ENCODE data around the gene C3orf18. TPM values are rescaled to one million over a fixed set of nuclear protein-coding genes. Genes with fewer than 3 reads are reported as not detected.

Gene C3orf18
- total and polyA plus RNA-seq, 9 of the 15 experiments (the other 6 are each of a cell fraction or from before 2014, with no cell fraction given): 0.01 to 2.3 (median 0.94) TPM

DNA sequence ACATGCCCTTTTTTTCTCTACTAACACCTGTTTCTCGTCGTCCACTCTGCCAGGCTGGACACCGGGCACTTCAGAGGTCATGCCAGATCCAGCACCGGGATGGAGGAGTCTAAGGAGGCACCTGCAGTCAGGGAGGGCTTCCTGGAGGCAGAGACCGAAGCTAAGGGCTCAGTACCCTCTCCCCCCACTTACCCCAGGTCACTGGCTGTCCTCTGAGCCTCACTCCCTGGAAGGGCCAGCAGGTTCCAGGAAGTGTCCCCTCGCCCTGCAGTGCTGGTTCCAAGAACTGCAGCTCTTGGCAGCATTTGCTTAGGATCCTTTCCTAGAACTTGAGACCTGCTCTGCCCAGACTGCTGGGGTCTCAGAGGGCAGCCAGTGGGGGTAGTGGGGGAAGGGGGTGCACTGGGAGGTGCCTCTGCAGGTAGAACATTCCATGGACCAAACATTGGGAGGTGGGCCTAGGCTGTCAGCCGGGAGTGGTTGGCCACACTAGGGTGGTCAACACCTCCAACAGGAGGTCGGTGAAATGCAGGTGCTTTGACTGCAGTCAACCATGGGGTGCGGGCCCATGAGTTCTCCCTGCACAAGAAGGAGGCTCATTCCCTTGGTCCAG lies 32.7 kb upstream of the C3orf18 start (continued):
- TF ChIP-seq MECOM (CRISPR knock-in tag; IDR thresholded peaks at IDR 0.05): 0 out of 2 replicates have a peak, but pooled peaks have one; percentile 22
- TF ChIP-seq ARNT (IDR thresholded peaks at IDR 0.05): peak in 1 of 2 experiments; percentile 66; a peak in 1 of 4 replicates
- 0 out of 2 replicates have a peak, but pooled peaks have one; percentile 30 for TF ChIP-seq RUNX1 (IDR thresholded peaks at IDR 0.05; ENCODE audit: low read depth)
- peak; percentile 82 for TF ChIP-seq RBM25 (IDR thresholded peaks at IDR 0.05; ENCODE audit: low read depth, low read length, severe bottlenecking)
- TF ChIP-seq JUND (IDR thresholded peaks at IDR 0.05; ENCODE audit: borderline replicate concordance, low read depth, low read length): peak; percentile 38; the same call in 1 of the 2 replicates
- TF ChIP-seq JUND (tag; IDR thresholded peaks at IDR 0.05; ENCODE audit: borderline replicate concordance, low read depth, low read length): no peak; the same call in 2 of the 3 replicates
- peak in 1 of 2 experiments; percentile 66; a peak in 2 of 4 replicates for TF ChIP-seq TBL1XR1 (IDR thresholded peaks at IDR 0.05; ENCODE audit: low read length in 2 of 2)
- TF ChIP-seq, protein P1, sequence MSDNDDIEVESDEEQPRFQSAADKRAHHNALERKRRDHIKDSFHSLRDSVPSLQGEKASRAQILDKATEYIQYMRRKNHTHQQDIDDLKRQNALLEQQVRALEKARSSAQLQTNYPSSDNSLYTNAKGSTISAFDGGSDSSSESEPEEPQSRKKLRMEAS (CRISPR knock-in tag; IDR thresholded peaks at IDR 0.05): peak; percentile 5; the same call in 1 of the 2 replicates
- no peak for TF ChIP-seq POLR2B (IDR thresholded peaks at IDR 0.05; ENCODE audit: low read depth, partially characterized antibody)
- no peak for TF ChIP-seq NELFE (IDR thresholded peaks at IDR 0.05; ENCODE audit: insufficient read depth, insufficient read length)
- TF ChIP-seq TCF3 (CRISPR knock-in tag; IDR thresholded peaks at IDR 0.05): peak; percentile 49; the same call in 1 of the 2 replicates
- TF ChIP-seq SMAD4 (CRISPR knock-in tag; conservative IDR thresholded peaks at IDR 0.05): peak; percentile 90
- no peak for TF ChIP-seq MTF1 (CRISPR knock-in tag; IDR thresholded peaks at IDR 0.05; ENCODE audit: borderline replicate concordance)
- TF ChIP-seq ZNF699 (CRISPR knock-in tag; IDR thresholded peaks at IDR 0.05; ENCODE audit: insufficient replicate concordance): no peak
- TF ChIP-seq MYNN (IDR thresholded peaks at IDR 0.05): peak; percentile 55; the same call in 1 of the 2 replicates
- no peak for TF ChIP-seq MYNN (CRISPR knock-in tag; IDR thresholded peaks at IDR 0.05)
- TF ChIP-seq, protein P2, sequence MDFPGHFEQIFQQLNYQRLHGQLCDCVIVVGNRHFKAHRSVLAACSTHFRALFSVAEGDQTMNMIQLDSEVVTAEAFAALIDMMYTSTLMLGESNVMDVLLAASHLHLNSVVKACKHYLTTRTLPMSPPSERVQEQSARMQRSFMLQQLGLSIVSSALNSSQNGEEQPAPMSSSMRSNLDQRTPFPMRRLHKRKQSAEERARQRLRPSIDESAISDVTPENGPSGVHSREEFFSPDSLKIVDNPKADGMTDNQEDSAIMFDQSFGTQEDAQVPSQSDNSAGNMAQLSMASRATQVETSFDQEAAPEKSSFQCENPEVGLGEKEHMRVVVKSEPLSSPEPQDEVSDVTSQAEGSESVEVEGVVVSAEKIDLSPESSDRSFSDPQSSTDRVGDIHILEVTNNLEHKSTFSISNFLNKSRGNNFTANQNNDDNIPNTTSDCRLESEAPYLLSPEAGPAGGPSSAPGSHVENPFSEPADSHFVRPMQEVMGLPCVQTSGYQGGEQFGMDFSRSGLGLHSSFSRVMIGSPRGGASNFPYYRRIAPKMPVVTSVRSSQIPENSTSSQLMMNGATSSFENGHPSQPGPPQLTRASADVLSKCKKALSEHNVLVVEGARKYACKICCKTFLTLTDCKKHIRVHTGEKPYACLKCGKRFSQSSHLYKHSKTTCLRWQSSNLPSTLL (IDR thresholded peaks at IDR 0.05): peak; percentile 100
- peak; percentile 98 for TF ChIP-seq SMARCA5 (IDR thresholded peaks at IDR 0.05)
- no peak for TF ChIP-seq ZNF316 (IDR thresholded peaks at IDR 0.05)
- no peak for TF ChIP-seq KAT8 (IDR thresholded peaks at IDR 0.05; ENCODE audit: low read depth)
- no peak for TF ChIP-seq KLF16 (IDR thresholded peaks at IDR 0.05)
- TF ChIP-seq, protein P3, sequence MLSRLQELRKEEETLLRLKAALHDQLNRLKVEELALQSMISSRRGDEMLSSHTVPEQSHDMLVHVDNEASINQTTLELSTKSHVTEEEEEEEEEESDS (CRISPR knock-in tag; IDR thresholded peaks at IDR 0.05): no peak
- TF ChIP-seq RNF2 (IDR thresholded peaks at IDR 0.05): peak; percentile 18; the same call in 1 of the 2 replicates
- TF ChIP-seq, protein P4, sequence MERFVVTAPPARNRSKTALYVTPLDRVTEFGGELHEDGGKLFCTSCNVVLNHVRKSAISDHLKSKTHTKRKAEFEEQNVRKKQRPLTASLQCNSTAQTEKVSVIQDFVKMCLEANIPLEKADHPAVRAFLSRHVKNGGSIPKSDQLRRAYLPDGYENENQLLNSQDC (CRISPR knock-in tag; IDR thresholded peaks at IDR 0.05): no peak
- TF ChIP-seq ETV5 (CRISPR knock-in tag; IDR thresholded peaks at IDR 0.05; ENCODE audit: low read depth): peak; percentile 50; the same call in 1 of the 2 replicates
- no peak for TF ChIP-seq ZNF551 (CRISPR knock-in tag; IDR thresholded peaks at IDR 0.05)
- TF ChIP-seq MYC (IDR thresholded peaks at IDR 0.05; ENCODE audit: low read depth, low read length): no peak
- TF ChIP-seq MYC (CRISPR knock-in tag; IDR thresholded peaks at IDR 0.05; ENCODE audit: borderline replicate concordance, low read depth): no peak
- no peak for TF ChIP-seq MEF2A (IDR thresholded peaks at IDR 0.05; ENCODE audit: control insufficient read depth, low read depth, low read length)
- peak; percentile 27; the same call in 1 of the 2 replicates for TF ChIP-seq EP400 (IDR thresholded peaks at IDR 0.05)
